Measurements from ENCODE around the gene HSPA1B. TPM values are rescaled to one million over a fixed set of nuclear protein-coding genes. Genes with fewer than 3 reads are reported as not detected.

Gene HSPA1B
- polyA plus RNA-seq, 1 donor from 2014 or later = 120 TPM

GRCh38 chr6:31836047-31836473 lies 8.5 kb downstream of the HSPA1B start:
- Histone ChIP-seq H3K36me3 (ENCODE audit: insufficient read depth, low read length) (peaks cover 4% of the 10 kb centered on the region), H3F3A (ENCODE audit: insufficient read depth, low read length, poor library complexity, severe bottlenecking) (no peaks in the 10 kb centered on the region), H4K20me1 (ENCODE audit: insufficient read depth) (no peaks in the 10 kb centered on the region), H3K27ac (ENCODE audit: low read length) (peak overlapping the region; percentile 94), H2AFZ (ENCODE audit: low read depth, low read length) (no peak overlapping the region), H3K79me2 (replicated peaks; ENCODE audit: insufficient read depth, low read length) (peaks cover 39% of the 10 kb centered on the region), H3K9me2 (ENCODE audit: insufficient read depth, low read length) (no peaks in the 10 kb centered on the region), H3K4me3 (ENCODE audit: low read length) (peak overlapping the region; percentile 98), H3K9ac (ENCODE audit: low read length) (peak overlapping the region; percentile 98), H3K9me3 (ENCODE audit: low read length) (no peaks in the 10 kb centered on the region), H3K27me3 (ENCODE audit: insufficient read depth, low read depth, low read length) (no peaks in the 10 kb centered on the region), H3K4me2 (ENCODE audit: low read length) (peak overlapping the region; percentile 90)
- TF ChIP-seq RAD21 (conservative IDR thresholded peaks at IDR 0.05) (no peak), EP300 (conservative IDR thresholded peaks at IDR 0.05; ENCODE audit: poor library complexity, severe bottlenecking) (no peak)
- TF ChIP-seq, protein P1, sequence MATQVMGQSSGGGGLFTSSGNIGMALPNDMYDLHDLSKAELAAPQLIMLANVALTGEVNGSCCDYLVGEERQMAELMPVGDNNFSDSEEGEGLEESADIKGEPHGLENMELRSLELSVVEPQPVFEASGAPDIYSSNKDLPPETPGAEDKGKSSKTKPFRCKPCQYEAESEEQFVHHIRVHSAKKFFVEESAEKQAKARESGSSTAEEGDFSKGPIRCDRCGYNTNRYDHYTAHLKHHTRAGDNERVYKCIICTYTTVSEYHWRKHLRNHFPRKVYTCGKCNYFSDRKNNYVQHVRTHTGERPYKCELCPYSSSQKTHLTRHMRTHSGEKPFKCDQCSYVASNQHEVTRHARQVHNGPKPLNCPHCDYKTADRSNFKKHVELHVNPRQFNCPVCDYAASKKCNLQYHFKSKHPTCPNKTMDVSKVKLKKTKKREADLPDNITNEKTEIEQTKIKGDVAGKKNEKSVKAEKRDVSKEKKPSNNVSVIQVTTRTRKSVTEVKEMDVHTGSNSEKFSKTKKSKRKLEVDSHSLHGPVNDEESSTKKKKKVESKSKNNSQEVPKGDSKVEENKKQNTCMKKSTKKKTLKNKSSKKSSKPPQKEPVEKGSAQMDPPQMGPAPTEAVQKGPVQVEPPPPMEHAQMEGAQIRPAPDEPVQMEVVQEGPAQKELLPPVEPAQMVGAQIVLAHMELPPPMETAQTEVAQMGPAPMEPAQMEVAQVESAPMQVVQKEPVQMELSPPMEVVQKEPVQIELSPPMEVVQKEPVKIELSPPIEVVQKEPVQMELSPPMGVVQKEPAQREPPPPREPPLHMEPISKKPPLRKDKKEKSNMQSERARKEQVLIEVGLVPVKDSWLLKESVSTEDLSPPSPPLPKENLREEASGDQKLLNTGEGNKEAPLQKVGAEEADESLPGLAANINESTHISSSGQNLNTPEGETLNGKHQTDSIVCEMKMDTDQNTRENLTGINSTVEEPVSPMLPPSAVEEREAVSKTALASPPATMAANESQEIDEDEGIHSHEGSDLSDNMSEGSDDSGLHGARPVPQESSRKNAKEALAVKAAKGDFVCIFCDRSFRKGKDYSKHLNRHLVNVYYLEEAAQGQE (IDR thresholded peaks at IDR 0.05; ENCODE audit: borderline replicate concordance) = no peak

DNA sequence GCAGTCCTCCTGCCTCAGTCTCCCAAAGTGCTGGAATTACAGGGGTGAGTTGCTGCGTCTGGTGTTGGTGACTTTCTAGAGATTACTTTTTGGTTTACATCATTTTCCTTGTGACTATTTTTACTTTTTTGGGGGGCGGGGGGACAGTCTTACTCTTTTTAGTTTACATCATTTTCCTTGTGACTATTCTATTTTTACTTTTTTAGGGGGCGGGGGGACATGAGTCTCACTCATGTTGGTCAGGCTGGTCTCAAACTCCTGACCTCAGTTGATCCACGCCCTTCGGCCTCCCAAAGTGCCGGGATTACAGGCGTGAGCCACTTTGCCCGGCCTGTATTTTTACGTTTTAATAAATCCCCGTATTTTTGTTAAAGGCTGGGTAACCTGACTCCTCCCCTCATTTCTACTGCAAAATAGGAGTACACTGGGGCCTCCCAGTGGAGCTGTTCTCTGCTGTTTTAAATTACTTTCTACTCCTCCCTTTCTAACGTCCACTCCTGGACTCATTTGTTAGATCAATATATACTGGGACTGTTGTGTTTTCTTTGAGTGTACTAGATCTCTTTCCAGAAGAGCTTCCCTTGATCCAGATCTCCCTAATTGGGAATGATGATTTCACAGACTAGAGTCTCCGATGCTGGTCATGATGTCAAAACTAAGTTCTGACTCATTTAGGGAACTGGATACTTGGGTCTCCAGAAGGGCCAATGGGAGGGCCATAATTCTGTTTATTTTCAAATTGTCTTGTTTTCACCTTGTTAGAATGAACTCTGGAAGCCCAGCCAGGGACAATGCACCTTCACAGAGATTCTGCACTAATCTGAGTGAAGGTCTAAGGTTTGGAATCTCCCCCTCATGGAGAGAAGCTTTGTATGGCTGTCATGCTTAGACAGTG lies 9.2 kb downstream of the HSPA1B start:
- peaks cover 33% of the 10 kb centered on the region for H3K79me2 ChIP-seq (replicated peaks; ENCODE audit: insufficient read depth, low read length)
- H3K27ac ChIP-seq (ENCODE audit: low read length) = peak overlapping the region; percentile 94

More for the DNA sequence above, 9.2 kb downstream of the HSPA1B start:
- Histone ChIP-seq H3K9ac (ENCODE audit: low read length) (peak overlapping the region; percentile 98), H3K27me3 (ENCODE audit: insufficient read depth, low read depth, low read length) (no peaks in the 10 kb centered on the region), H3F3A (ENCODE audit: insufficient read depth, low read length, poor library complexity, severe bottlenecking) (no peaks in the 10 kb centered on the region), H4K20me1 (ENCODE audit: insufficient read depth) (no peaks in the 10 kb centered on the region), H3K4me3 (ENCODE audit: low read length) (peak overlapping the region; percentile 98), H2AFZ (ENCODE audit: low read depth, low read length) (no peak overlapping the region), H3K9me2 (ENCODE audit: insufficient read depth, low read length) (no peaks in the 10 kb centered on the region), H3K36me3 (ENCODE audit: insufficient read depth, low read length) (peaks cover 4% of the 10 kb centered on the region), H3K9me3 (ENCODE audit: low read length) (no peaks in the 10 kb centered on the region), H3K4me2 (ENCODE audit: low read length) (peak overlapping the region; percentile 90)
- TF ChIP-seq CTCF (IDR thresholded peaks at IDR 0.05; ENCODE audit: poor library complexity, severe bottlenecking) (no peak), EZH2 (IDR thresholded peaks at IDR 0.05; ENCODE audit: borderline replicate concordance, insufficient read depth, low read length, poor library complexity, severe bottlenecking) (no peak), RAD21 (conservative IDR thresholded peaks at IDR 0.05) (no peak), POLR2AphosphoS5 (IDR thresholded peaks at IDR 0.05) (no peak), TAF1 (IDR thresholded peaks at IDR 0.05; ENCODE audit: low read depth) (no peak), EP300 (conservative IDR thresholded peaks at IDR 0.05; ENCODE audit: poor library complexity, severe bottlenecking) (no peak), SMC3 (conservative IDR thresholded peaks at IDR 0.05; ENCODE audit: poor library complexity) (no peak), MXI1 (conservative IDR thresholded peaks at IDR 0.05; ENCODE audit: poor library complexity, severe bottlenecking) (no peak)
- TF ChIP-seq, protein P1 (IDR thresholded peaks at IDR 0.05; ENCODE audit: borderline replicate concordance) = no peak

Data from neural cell (in vitro differentiated cells).